Measurements from ENCODE around the gene RNF5.

GRCh38 chr6:32146687-32147086, 31.5 kb upstream of the RNF5 start:
- TF ChIP-seq CTCF (IDR thresholded peaks at IDR 0.05) (no peak), EZH2 (IDR thresholded peaks at IDR 0.05; ENCODE audit: borderline replicate concordance, insufficient read depth, low read depth, low read length, poor library complexity, severe bottlenecking) (no peak)

All from B cell (primary cell).